ENCODE results near the gene CMTM6. TPM values are rescaled to one million over a fixed set of nuclear protein-coding genes. Genes with fewer than 3 reads are reported as not detected.

The CMTM6 gene
- polyA plus RNA-seq, 2 of the 4 experiments (the other 2 are of a cell fraction) = 49.5 to 65.6 TPM

DNA sequence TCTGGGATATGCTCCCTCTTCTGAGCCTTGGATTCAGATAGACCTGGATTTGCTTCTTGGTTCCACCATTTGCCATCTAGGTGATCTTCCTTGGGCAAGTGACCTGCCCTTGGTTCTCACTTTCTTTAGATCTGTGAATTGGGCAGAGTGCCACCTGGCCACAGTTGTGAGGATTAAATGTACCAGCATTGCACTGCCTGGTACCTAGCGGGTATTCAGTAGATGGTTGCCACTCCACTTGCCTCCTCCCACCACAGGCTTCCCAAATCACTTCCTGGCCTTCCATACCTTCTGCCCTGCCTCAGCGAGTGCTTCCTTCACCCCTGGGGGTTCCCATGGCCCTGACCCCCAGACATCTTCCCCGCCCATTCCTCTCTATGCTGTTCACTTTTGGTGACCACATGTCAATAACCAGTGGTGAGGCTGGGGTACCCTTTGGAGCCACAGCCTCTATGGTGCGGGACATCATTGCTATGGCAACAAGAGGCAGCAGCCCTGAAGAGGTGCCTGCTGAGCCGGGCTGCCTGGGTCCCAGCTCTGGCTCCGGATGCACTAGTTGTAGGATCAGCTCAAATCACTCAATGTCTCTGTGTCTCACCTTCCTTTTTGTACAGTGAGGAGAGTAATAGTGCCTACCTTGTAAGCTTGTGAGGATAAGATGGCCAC, 70.5 kb downstream of the CMTM6 start:
- Histone ChIP-seq H3K4me1 (no peaks in the 10 kb centered on the region), H3K4me3 (no peak overlapping the region), H3K9me3 (no peaks in the 10 kb centered on the region), H3K27ac (no peak overlapping the region), H3K4me2 (no peak overlapping the region)
- TF ChIP-seq FOSL2 (IDR thresholded peaks at IDR 0.05) (no peak), FOSL2 (CRISPR knock-in tag; IDR thresholded peaks at IDR 0.05) (no peak), RARB (CRISPR knock-in tag; IDR thresholded peaks at IDR 0.05) (no peak), MYC (IDR thresholded peaks at IDR 0.05; ENCODE audit: borderline replicate concordance, low read length) (no peak), HDAC2 (IDR thresholded peaks at IDR 0.05) (no peak), MAFK (IDR thresholded peaks at IDR 0.05; ENCODE audit: partially characterized antibody) (no peak)
- TF ChIP-seq, protein P1, sequence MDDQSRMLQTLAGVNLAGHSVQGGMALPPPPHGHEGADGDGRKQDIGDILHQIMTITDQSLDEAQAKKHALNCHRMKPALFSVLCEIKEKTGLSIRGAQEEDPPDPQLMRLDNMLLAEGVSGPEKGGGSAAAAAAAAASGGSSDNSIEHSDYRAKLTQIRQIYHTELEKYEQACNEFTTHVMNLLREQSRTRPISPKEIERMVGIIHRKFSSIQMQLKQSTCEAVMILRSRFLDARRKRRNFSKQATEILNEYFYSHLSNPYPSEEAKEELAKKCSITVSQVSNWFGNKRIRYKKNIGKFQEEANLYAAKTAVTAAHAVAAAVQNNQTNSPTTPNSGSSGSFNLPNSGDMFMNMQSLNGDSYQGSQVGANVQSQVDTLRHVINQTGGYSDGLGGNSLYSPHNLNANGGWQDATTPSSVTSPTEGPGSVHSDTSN (IDR thresholded peaks at IDR 0.05) = no peak
- TF ChIP-seq, protein P2, sequence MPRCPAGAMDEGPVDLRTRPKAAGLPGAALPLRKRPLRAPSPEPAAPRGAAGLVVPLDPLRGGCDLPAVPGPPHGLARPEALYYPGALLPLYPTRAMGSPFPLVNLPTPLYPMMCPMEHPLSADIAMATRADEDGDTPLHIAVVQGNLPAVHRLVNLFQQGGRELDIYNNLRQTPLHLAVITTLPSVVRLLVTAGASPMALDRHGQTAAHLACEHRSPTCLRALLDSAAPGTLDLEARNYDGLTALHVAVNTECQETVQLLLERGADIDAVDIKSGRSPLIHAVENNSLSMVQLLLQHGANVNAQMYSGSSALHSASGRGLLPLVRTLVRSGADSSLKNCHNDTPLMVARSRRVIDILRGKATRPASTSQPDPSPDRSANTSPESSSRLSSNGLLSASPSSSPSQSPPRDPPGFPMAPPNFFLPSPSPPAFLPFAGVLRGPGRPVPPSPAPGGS (IDR thresholded peaks at IDR 0.05) = no peak
- TF ChIP-seq, protein P3, sequence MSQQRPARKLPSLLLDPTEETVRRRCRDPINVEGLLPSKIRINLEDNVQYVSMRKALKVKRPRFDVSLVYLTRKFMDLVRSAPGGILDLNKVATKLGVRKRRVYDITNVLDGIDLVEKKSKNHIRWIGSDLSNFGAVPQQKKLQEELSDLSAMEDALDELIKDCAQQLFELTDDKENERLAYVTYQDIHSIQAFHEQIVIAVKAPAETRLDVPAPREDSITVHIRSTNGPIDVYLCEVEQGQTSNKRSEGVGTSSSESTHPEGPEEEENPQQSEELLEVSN (IDR thresholded peaks at IDR 0.05; ENCODE audit: borderline replicate concordance, low read depth) = no peak
- ChIA-PET CTCF (interaction anchor here (0.8 to 2.5 kb wide), 4 partner anchors 8 to 136 kb away, joined by 3 to 10 read pairs (median 6); no protein-coding TSS in a partner anchor), POLR2A (no interaction called here)
- no peak for DNase-seq (ENCODE audit: low read depth in 1 of 2, low spot score in 1 of 2)
- no peak for ATAC-seq
- 93% methylated on average over 6 of the region's 6 CpGs for WGBS (ENCODE audit: missing lambda C conversion rate)
- FAIRE-seq = no peak

DNA sequence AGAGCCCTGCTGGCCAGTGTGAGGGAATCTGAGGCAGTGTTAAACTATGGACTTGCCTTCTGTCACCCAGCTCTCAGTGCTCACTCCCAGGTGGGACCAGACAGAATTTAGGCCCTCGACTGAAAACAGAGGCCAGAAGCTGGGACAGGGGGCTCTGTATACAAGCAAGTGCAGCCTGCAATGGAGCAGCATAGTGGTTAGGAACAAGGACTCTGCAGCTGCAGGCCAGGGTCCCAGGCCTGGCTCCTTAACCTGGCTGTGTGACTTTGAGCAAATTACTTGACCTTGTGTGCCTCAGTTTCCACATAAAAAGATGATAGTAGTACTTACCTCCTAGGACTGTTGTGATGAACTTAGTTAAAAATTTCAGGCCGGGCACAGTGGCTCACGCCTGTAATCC, 71.2 kb downstream of the CMTM6 start:
- TF ChIP-seq FOSB (CRISPR knock-in tag; IDR thresholded peaks at IDR 0.05) (no peak), JUN (IDR thresholded peaks at IDR 0.05) (no peak), CHD4 (IDR thresholded peaks at IDR 0.05; ENCODE audit: borderline replicate concordance) (no peak), FOXS1 (CRISPR knock-in tag; IDR thresholded peaks at IDR 0.05) (no peak), CBX2 (IDR thresholded peaks at IDR 0.05; ENCODE audit: borderline replicate concordance, low read depth) (no peak), CEBPB (IDR thresholded peaks at IDR 0.05) (no peak), ESRRA (IDR thresholded peaks at IDR 0.05; ENCODE audit: borderline replicate concordance, low read length) (no peak), FOSL2 (IDR thresholded peaks at IDR 0.05) (no peak), FOSL2 (CRISPR knock-in tag; IDR thresholded peaks at IDR 0.05) (no peak), EHMT2 (IDR thresholded peaks at IDR 0.05; ENCODE audit: low read depth) (no peak), SREBF2 (IDR thresholded peaks at IDR 0.05) (no peak), KDM5A (IDR thresholded peaks at IDR 0.05) (no peak), EHF (CRISPR knock-in tag; IDR thresholded peaks at IDR 0.05) (no peak), ZNF302 (CRISPR knock-in tag; IDR thresholded peaks at IDR 0.05) (no peak)
- TF ChIP-seq, protein P3 (IDR thresholded peaks at IDR 0.05; ENCODE audit: borderline replicate concordance, low read depth) = no peak
- TF ChIP-seq, protein P4, sequence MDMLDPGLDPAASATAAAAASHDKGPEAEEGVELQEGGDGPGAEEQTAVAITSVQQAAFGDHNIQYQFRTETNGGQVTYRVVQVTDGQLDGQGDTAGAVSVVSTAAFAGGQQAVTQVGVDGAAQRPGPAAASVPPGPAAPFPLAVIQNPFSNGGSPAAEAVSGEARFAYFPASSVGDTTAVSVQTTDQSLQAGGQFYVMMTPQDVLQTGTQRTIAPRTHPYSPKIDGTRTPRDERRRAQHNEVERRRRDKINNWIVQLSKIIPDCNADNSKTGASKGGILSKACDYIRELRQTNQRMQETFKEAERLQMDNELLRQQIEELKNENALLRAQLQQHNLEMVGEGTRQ (IDR thresholded peaks at IDR 0.05) = no peak
- TF ChIP-seq, protein P5, sequence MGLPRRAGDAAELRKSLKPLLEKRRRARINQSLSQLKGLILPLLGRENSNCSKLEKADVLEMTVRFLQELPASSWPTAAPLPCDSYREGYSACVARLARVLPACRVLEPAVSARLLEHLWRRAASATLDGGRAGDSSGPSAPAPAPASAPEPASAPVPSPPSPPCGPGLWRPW (IDR thresholded peaks at IDR 0.05) = no peak
- TF ChIP-seq, protein P2 (IDR thresholded peaks at IDR 0.05) = no peak
- Histone ChIP-seq H3K4me1 (no peaks in the 10 kb centered on the region), H3K9me3 (no peaks in the 10 kb centered on the region), H3K27ac (no peak overlapping the region), H3K4me3 (no peak overlapping the region), H3K4me2 (no peak overlapping the region)
- POLR2A ChIA-PET = no interaction called here
- FAIRE-seq (no peak), DNase-seq (ENCODE audit: low read depth in 1 of 2, low spot score in 1 of 2) (no peak), ATAC-seq (no peak)
- 98% methylated on average over 3 of the region's 3 CpGs for WGBS (ENCODE audit: missing lambda C conversion rate)
- CTCF ChIA-PET = interaction anchor here (1.4 to 2.5 kb wide), 2 partner anchors 10 to 135 kb away, joined by 4 to 7 read pairs; no protein-coding TSS in a partner anchor
